Duodenal mucosa (tissue), 2 donors: Measurements from ENCODE around the gene ATF7.

Experiments used
- H3K27ac ChIP-seq: one replicate; pipeline ENCODE4 v1.7.0; 2013; ENCODE audit warnings: low read depth, low read length
- H3K27me3 ChIP-seq, 2 donors: one replicate each; pipeline ENCODE4 v1.7.0; 2013; ENCODE audit warnings: low read length in 2 of 2, control low read depth in 1 of 2; ENCODE audit not compliant: insufficient read depth in 2 of 2, control insufficient read depth in 1 of 2
- H3K36me3 ChIP-seq, 2 donors: one replicate each; pipeline ENCODE4 v1.7.0; 2013; ENCODE audit warnings: low read length in 2 of 2, control low read depth in 1 of 2; ENCODE audit not compliant: insufficient read depth in 2 of 2, control insufficient read depth in 1 of 2
- H3K4me1 ChIP-seq, 2 donors: one replicate each; pipeline ENCODE4 v1.7.0; 2013; ENCODE audit warnings: low read length in 2 of 2, control low read depth in 1 of 2; ENCODE audit not compliant: insufficient read depth in 2 of 2, control insufficient read depth in 1 of 2
- H3K4me3 ChIP-seq, 2 donors: one replicate each; pipeline ENCODE4 v1.7.0; 2013; ENCODE audit warnings: low read length in 2 of 2, low read depth in 1 of 2
- H3K9ac ChIP-seq, 2 donors: one replicate each; pipeline ENCODE4 v1.7.0; 2013; ENCODE audit warnings: low read length in 2 of 2, low read depth in 1 of 2
- H3K9me3 ChIP-seq, 2 donors: one replicate each; pipeline ENCODE4 v1.7.0; 2013; ENCODE audit warnings: low read length in 2 of 2, control low read depth in 1 of 2; ENCODE audit not compliant: control insufficient read depth in 1 of 2

ATF7 gene

GRCh38 chr12:53591301-53592206 lies 34.6 kb downstream of the ATF7 start:
- Histone ChIP-seq H3K9ac (no peak overlapping the region), H3K27ac (no peak overlapping the region), H3K36me3 (no peaks in the 10 kb centered on the region), H3K4me1 (peaks cover 0 to 30% of the 10 kb centered on the region in 2 donors), H3K4me3 (no peak overlapping the region), H3K27me3 (no peaks in the 10 kb centered on the region), H3K9me3 (no peaks in the 10 kb centered on the region)

GRCh38 chr12:53590652-53591051 lies 35.5 kb downstream of the ATF7 start:
- Histone ChIP-seq H3K9me3 (no peaks in the 10 kb centered on the region), H3K9ac (no peak overlapping the region), H3K27me3 (no peaks in the 10 kb centered on the region), H3K36me3 (no peaks in the 10 kb centered on the region), H3K4me1 (peaks cover 0 to 27% of the 10 kb centered on the region in 2 donors), H3K4me3 (no peak overlapping the region), H3K27ac (no peak overlapping the region)

DNA sequence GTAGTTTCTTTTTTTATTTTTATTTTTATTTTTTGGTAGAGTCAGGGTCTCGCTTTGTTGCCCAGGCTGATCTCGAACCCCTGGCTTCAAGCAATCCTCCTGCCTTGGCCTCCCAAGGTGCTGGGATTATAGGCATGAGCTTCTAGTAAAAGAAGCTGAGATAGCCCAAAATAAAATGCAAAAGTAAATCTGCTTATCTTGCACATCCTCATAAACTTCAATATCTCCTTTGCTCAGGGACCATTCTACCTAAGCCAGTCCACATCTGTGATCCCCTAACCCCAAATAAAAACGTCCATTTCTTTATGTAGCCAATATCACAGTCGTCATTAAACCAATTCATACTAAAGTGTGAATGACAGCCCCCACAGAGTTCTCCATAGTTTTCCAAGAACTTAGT lies 36.3 kb downstream of the ATF7 start:
- Histone ChIP-seq H3K9me3 (no peaks in the 10 kb centered on the region), H3K36me3 (no peaks in the 10 kb centered on the region), H3K9ac (no peak overlapping the region), H3K27me3 (no peaks in the 10 kb centered on the region), H3K4me1 (peaks cover 0 to 21% of the 10 kb centered on the region in 2 donors), H3K4me3 (no peak overlapping the region), H3K27ac (no peak overlapping the region)

- no peak overlapping the region for H3K27ac ChIP-seq
- H3K9ac ChIP-seq, result no peak overlapping the region
- no peaks in the 10 kb centered on the region for H3K27me3 ChIP-seq
- H3K4me1 ChIP-seq, result peaks cover 0 to 21% of the 10 kb centered on the region in 2 donors
- no peaks in the 10 kb centered on the region for H3K36me3 ChIP-seq
- H3K4me3 ChIP-seq, result no peak overlapping the region
- no peaks in the 10 kb centered on the region for H3K9me3 ChIP-seq
Measured at GRCh38 chr12:53589423-53589822, 36.8 kb downstream of the ATF7 start.

GRCh38 chr12:53588123-53588522 lies 38.1 kb downstream of the ATF7 start:
- Histone ChIP-seq H3K27ac (no peak overlapping the region), H3K4me1 (peaks cover 0 to 21% of the 10 kb centered on the region in 2 donors), H3K36me3 (no peaks in the 10 kb centered on the region), H3K4me3 (no peak overlapping the region), H3K9ac (no peak overlapping the region), H3K9me3 (no peaks in the 10 kb centered on the region), H3K27me3 (no peaks in the 10 kb centered on the region)

DNA sequence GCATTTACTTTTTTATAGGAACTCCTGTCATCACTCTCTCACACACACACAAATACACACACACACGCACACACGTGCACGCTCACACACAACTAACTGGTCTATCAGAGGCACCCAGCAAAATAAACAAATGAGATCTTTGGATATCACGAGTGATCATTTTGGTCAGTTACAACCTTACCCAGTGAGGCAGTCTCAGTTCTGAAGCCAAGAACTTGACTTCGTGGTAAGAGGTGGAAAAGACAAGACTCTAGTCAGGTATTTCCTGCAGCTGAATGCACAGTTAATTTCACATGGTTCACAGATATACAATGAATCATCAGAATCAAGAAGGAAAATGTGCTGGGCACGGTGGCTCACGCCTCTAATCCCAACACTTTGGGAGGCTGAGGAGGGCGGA lies 39.4 kb downstream of the ATF7 start:
- Histone ChIP-seq H3K27ac (no peak overlapping the region), H3K27me3 (no peaks in the 10 kb centered on the region), H3K4me3 (no peak overlapping the region), H3K9me3 (no peaks in the 10 kb centered on the region), H3K9ac (no peak overlapping the region), H3K4me1 (peaks cover 0 to 18% of the 10 kb centered on the region in 2 donors), H3K36me3 (no peaks in the 10 kb centered on the region)

- no peaks in the 10 kb centered on the region for H3K27me3 ChIP-seq
- H3K36me3 ChIP-seq, result no peaks in the 10 kb centered on the region
- H3K9ac ChIP-seq, result no peak overlapping the region
- no peak overlapping the region for H3K27ac ChIP-seq
- peaks cover 0 to 7% of the 10 kb centered on the region in 2 donors for H3K4me1 ChIP-seq
- no peaks in the 10 kb centered on the region for H3K9me3 ChIP-seq
- no peak overlapping the region for H3K4me3 ChIP-seq
Measured at GRCh38 chr12:53585448-53586125, 40.6 kb downstream of the ATF7 start.

DNA sequence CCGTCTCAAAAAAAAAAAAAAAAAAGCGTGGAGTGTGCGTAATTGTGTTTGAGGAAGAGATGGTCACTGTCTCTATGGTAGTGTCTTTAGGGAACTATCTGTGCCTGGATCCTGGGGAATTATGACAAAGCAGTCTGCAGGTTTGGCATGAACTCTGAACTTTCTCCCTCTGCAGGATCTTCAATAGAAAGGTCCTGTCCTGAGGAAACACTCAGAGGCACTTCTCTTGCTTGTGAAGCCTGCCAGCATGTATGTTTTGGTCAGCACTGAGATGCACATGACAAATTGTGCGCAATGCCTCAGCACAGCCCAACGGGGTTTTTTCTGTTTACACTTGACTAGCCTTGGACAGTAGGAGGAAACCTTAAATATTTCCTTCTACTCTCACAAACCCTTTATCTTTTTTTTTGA lies 46.6 kb downstream of the ATF7 start:
- H3K9ac ChIP-seq, result no peak overlapping the region
- peaks cover 9 to 11% of the 10 kb centered on the region in 2 donors for H3K4me1 ChIP-seq
- H3K9me3 ChIP-seq, result no peaks in the 10 kb centered on the region
- no peak overlapping the region for H3K4me3 ChIP-seq
- peaks cover 0 to 3% of the 10 kb centered on the region in 2 donors for H3K36me3 ChIP-seq
- no peaks in the 10 kb centered on the region for H3K27me3 ChIP-seq
- peak overlapping the region; percentile 20 for H3K27ac ChIP-seq

- H3K4me3 ChIP-seq, result no peak overlapping the region
- no peaks in the 10 kb centered on the region for H3K27me3 ChIP-seq
- H3K9me3 ChIP-seq, result no peaks in the 10 kb centered on the region
- peaks cover 0 to 3% of the 10 kb centered on the region in 2 donors for H3K36me3 ChIP-seq
- H3K4me1 ChIP-seq, result peaks cover 9 to 11% of the 10 kb centered on the region in 2 donors
- no peak overlapping the region for H3K9ac ChIP-seq
- H3K27ac ChIP-seq, result no peak overlapping the region
Measured at GRCh38 chr12:53578783-53579182, 47.4 kb downstream of the ATF7 start.

DNA sequence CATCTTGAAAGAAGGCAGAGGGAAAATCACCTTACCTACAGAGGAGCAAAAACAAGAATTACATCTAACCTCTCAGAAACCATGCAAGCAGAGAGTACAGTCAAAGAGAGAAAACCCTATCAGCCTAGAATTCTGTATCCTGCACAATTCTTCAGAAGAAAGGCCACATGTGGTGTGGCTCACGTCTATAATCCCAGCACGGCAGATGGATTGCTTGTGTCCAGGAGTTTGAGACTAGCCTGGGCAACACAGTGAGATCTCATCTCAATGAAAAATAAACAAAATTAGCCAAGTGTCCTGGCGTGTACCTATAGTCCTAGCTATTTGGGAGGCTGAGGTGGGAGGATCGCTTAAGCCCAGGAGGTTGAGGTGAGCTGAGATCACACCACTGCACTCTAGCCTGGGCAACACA lies 48.2 kb downstream of the ATF7 start:
- no peaks in the 10 kb centered on the region for H3K27me3 ChIP-seq
- peaks cover 9 to 11% of the 10 kb centered on the region in 2 donors for H3K4me1 ChIP-seq
- peaks cover 0 to 3% of the 10 kb centered on the region in 2 donors for H3K36me3 ChIP-seq

More for the DNA sequence above, 48.2 kb downstream of the ATF7 start:
- Histone ChIP-seq H3K9ac (no peak overlapping the region), H3K9me3 (no peaks in the 10 kb centered on the region), H3K27ac (no peak overlapping the region), H3K4me3 (no peak overlapping the region)
